Measurements from ENCODE around the gene LBP. TPM values are rescaled to one million over a fixed set of nuclear protein-coding genes. Genes with fewer than 3 reads are reported as not detected.

Gene LBP
- total RNA-seq, 1 experiment from 2014 or later: not detected

DNA sequence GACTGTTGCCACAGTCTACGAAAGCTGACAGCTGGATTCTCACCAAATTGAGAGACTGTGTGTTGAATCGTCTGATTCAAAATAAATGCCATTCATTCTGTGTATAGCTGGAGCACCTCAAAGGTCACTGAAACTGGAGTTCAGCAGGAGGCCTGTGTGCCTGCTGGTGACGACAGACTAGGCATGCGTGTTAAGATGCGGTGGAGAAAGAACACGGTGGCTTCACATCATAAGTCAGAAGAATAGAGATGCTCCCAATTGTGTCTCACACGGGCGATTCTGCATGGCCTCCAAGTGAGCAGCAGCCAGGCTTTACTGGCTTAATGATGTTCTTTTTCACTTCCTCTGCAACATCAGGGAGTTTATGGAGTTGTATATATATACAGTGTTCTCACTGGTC lies 56.5 kb downstream of the LBP start:
- POLR2A ChIA-PET: no interaction called here
- intact Hi-C loops (cut with micrococcal nuclease; ENCODE audit: unreplicated experiment): no loop called here

DNA sequence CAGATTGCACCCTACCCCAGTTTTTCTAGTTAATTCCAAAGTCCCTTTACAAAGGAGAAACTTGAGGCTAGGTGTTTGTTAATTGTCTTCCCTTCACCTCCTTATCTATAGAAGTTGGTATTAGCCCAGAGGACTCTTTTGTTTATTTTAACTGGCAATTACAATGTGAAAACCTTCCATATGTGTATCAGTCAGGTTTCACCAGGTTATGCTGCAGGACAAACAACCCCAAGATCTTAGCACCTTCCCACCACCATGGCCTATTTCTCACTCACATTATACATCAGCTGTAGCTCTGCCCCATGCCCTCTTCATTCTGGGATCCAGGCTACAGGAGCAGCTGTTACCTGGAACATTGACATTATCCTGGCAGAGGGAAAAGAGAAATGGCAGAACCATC lies 57.7 kb downstream of the LBP start:
- Histone ChIP-seq H3K36me3 (ENCODE audit: control insufficient read depth, insufficient read depth, low read length) (no peaks in the 10 kb centered on the region), H3K4me3 (ENCODE audit: low read depth, low read length) (no peak overlapping the region), H3K4me1 (peaks cover 11% of the 10 kb centered on the region; the same call in 1 of the 2 replicates), H3K9me3 (peaks cover 6% of the 10 kb centered on the region; the same call in 1 of the 2 replicates), H3K27me3 (replicated peaks; ENCODE audit: control insufficient read depth, insufficient read depth, low read length) (no peaks in the 10 kb centered on the region)
- BruUV-seq (replicated peaks): no TSS peak
- H3K4me3 Mint-ChIP-seq (ENCODE audit: unreplicated experiment): no peak overlapping the region
- H3K27me3 Mint-ChIP-seq (ENCODE audit: insufficient read depth, unreplicated experiment): no peaks in the 10 kb centered on the region
- intact Hi-C loops (cut with micrococcal nuclease; ENCODE audit: unreplicated experiment): no loop called here
- no peaks in the 10 kb centered on the region for H3K36me3 Mint-ChIP-seq (ENCODE audit: insufficient read depth, unreplicated experiment)
- ChIA-PET POLR2A (no interaction called here), CTCF (interaction anchor here (1.7 kb wide), 1 partner anchor 65 kb away, joined by 5 read pairs; no protein-coding TSS in a partner anchor)
- TF ChIP-seq, protein P1, sequence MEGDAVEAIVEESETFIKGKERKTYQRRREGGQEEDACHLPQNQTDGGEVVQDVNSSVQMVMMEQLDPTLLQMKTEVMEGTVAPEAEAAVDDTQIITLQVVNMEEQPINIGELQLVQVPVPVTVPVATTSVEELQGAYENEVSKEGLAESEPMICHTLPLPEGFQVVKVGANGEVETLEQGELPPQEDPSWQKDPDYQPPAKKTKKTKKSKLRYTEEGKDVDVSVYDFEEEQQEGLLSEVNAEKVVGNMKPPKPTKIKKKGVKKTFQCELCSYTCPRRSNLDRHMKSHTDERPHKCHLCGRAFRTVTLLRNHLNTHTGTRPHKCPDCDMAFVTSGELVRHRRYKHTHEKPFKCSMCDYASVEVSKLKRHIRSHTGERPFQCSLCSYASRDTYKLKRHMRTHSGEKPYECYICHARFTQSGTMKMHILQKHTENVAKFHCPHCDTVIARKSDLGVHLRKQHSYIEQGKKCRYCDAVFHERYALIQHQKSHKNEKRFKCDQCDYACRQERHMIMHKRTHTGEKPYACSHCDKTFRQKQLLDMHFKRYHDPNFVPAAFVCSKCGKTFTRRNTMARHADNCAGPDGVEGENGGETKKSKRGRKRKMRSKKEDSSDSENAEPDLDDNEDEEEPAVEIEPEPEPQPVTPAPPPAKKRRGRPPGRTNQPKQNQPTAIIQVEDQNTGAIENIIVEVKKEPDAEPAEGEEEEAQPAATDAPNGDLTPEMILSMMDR (IDR thresholded peaks at IDR 0.05; ENCODE audit: insufficient read depth in 1 of 2, low read depth in 1 of 2, low read length in 1 of 2, severe bottlenecking in 1 of 2, unreplicated experiment in 1 of 2): no peak
- no peak overlapping the region for H3K27ac Mint-ChIP-seq (ENCODE audit: unreplicated experiment)
- DNase-seq: no peak
- peaks cover 13% of the 10 kb centered on the region for H3K4me1 Mint-ChIP-seq (ENCODE audit: low read depth, unreplicated experiment)
- H3K9me3 Mint-ChIP-seq (ENCODE audit: unreplicated experiment): no peaks in the 10 kb centered on the region

More for the DNA sequence above, 56.5 kb downstream of the LBP start:
- DNase-seq: no peak
- peaks cover 2% of the 10 kb centered on the region; the same call in 1 of the 2 replicates for H3K4me1 ChIP-seq
- no TSS peak for BruUV-seq (replicated peaks)
- H3K4me3 ChIP-seq (ENCODE audit: low read depth, low read length): no peak overlapping the region
- Mint-ChIP-seq H3K36me3 (ENCODE audit: insufficient read depth, unreplicated experiment) (no peaks in the 10 kb centered on the region), H3K27me3 (ENCODE audit: insufficient read depth, unreplicated experiment) (no peaks in the 10 kb centered on the region), H3K4me3 (ENCODE audit: unreplicated experiment) (no peak overlapping the region), H3K4me1 (ENCODE audit: low read depth, unreplicated experiment) (peaks cover 2% of the 10 kb centered on the region), H3K9me3 (ENCODE audit: unreplicated experiment) (no peaks in the 10 kb centered on the region), H3K27ac (ENCODE audit: unreplicated experiment) (no peak overlapping the region)
- no peaks in the 10 kb centered on the region for H3K27me3 ChIP-seq (replicated peaks; ENCODE audit: control insufficient read depth, insufficient read depth, low read length)
- H3K36me3 ChIP-seq (ENCODE audit: control insufficient read depth, insufficient read depth, low read length): no peaks in the 10 kb centered on the region
- H3K9me3 ChIP-seq: peaks cover 6% of the 10 kb centered on the region; the same call in 1 of the 2 replicates
- CTCF ChIA-PET: interaction anchor here (1.7 kb wide), 1 partner anchor 64 kb away, joined by 5 read pairs; no protein-coding TSS in a partner anchor
- TF ChIP-seq, protein P1 (IDR thresholded peaks at IDR 0.05; ENCODE audit: insufficient read depth in 1 of 2, low read depth in 1 of 2, low read length in 1 of 2, severe bottlenecking in 1 of 2, unreplicated experiment in 1 of 2): no peak

DNA sequence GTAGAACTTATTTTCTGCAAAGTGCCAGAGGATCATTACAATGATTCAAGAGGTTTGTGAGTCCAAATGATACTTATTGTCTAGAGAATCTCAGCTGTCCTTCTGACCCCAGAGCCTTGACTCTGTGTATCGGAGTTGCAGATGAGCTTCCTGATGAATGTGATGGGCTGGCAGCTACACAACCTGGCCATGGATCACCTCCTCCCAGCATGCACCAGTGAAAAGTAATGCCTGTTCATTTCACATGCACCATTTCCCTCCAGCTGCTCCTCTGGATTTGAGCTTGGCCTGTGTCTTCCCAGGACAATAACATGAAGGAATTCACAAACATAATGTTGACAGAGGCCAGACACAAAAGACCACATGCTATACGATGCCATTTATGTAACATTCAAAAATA lies 58.9 kb downstream of the LBP start:
- Histone ChIP-seq H3K4me3 (ENCODE audit: low read depth, low read length) (no peak overlapping the region), H3K36me3 (ENCODE audit: control insufficient read depth, insufficient read depth, low read length) (no peaks in the 10 kb centered on the region), H3K9me3 (peaks cover 6% of the 10 kb centered on the region; the same call in 1 of the 2 replicates), H3K27me3 (replicated peaks; ENCODE audit: control insufficient read depth, insufficient read depth, low read length) (no peaks in the 10 kb centered on the region), H3K4me1 (peaks cover 11% of the 10 kb centered on the region; the same call in 1 of the 2 replicates)
- ChIA-PET CTCF (no interaction called here), POLR2A (no interaction called here)
- TF ChIP-seq, protein P1 (IDR thresholded peaks at IDR 0.05; ENCODE audit: insufficient read depth in 1 of 2, low read depth in 1 of 2, low read length in 1 of 2, severe bottlenecking in 1 of 2, unreplicated experiment in 1 of 2): no peak
- Mint-ChIP-seq H3K4me1 (ENCODE audit: low read depth, unreplicated experiment) (peaks cover 13% of the 10 kb centered on the region), H3K27ac (ENCODE audit: unreplicated experiment) (no peak overlapping the region), H3K36me3 (ENCODE audit: insufficient read depth, unreplicated experiment) (no peaks in the 10 kb centered on the region), H3K9me3 (ENCODE audit: unreplicated experiment) (no peaks in the 10 kb centered on the region), H3K4me3 (ENCODE audit: unreplicated experiment) (no peak overlapping the region), H3K27me3 (ENCODE audit: insufficient read depth, unreplicated experiment) (no peaks in the 10 kb centered on the region)
- DNase-seq: peak in 1 of 2 experiments; percentile 38
- no TSS peak for BruUV-seq (replicated peaks)
- intact Hi-C loops (cut with micrococcal nuclease; ENCODE audit: unreplicated experiment): no loop called here

Data from Caco-2 (cell line).